PC-9 (cell line): ENCODE data around the gene SNCA. TPM values are rescaled to one million over a fixed set of nuclear protein-coding genes. Genes with fewer than 3 reads are reported as not detected.

Experiments used
- BruUV-seq: library from RNA; stranded (reverse); fragments of 400-500 nt; replicated peaks from 2 replicates; lab custom pipeline; 2021; lab: Mats Ljungman, UMichigan
- CTCF ChIA-PET: fragments of 300-600 bp; sonication (Branson Sonifier 250); formaldehyde crosslinking; loops from one replicate; lab custom pipeline; 2022; ENCODE audit warnings: antibody characterized with exemption; lab: Charles Lee
- POLR2A ChIA-PET: fragments of 300-600 bp; sonication (Branson Sonifier 250); formaldehyde crosslinking; loops from one replicate; lab custom pipeline; 2022; ENCODE audit warnings: antibody characterized with exemption; ENCODE audit not compliant: unreplicated experiment; lab: Charles Lee
- DNase-seq, 2 experiments: peaks; one replicate each; pipeline versions ENCODE4 v3.0.0 to v3.0.0-alpha.2; 2015 to 2022; ENCODE audit warnings: mixed read lengths in 1 of 2
- H2AFZ ChIP-seq: fragments of 200-600 bp; sonication (generic); 2 replicates; pipeline ENCODE4 v1.8.1; 2017; ENCODE audit warnings: antibody characterized with exemption
- H3F3A ChIP-seq: fragments of 200-600 bp; sonication (generic); 2 replicates; pipeline ENCODE4 v1.8.1; 2017; ENCODE audit warnings: antibody characterized with exemption, mild to moderate bottlenecking, low read depth; ENCODE audit not compliant: insufficient read depth
- H3K27ac ChIP-seq: fragments of 200-600 bp; sonication (generic); 2 replicates; pipeline ENCODE4 v1.6.1; 2016; ENCODE audit warnings: mixed run types
- H3K27me3 ChIP-seq: fragments of 200-600 bp; sonication (generic); 2 replicates; pipeline ENCODE4 v1.6.1; 2016; ENCODE audit warnings: low read depth, mixed run types; ENCODE audit not compliant: insufficient read depth
- H3K36me3 ChIP-seq: fragments of 200-600 bp; sonication (generic); 2 replicates; pipeline ENCODE4 v1.6.1; 2016; ENCODE audit warnings: low read depth, mixed run types
- H3K4me1 ChIP-seq: fragments of 200-600 bp; sonication (generic); replicated peaks from 2 replicates; pipeline ENCODE4 v1.6.1; 2016; ENCODE audit warnings: mixed run types; ENCODE audit not compliant: insufficient read depth
- H3K4me2 ChIP-seq: fragments of 200-600 bp; sonication (generic); 2 replicates; pipeline ENCODE4 v1.6.1; 2017; ENCODE audit warnings: mixed run types
- H3K4me3 ChIP-seq: fragments of 200-600 bp; sonication (generic); 2 replicates; pipeline ENCODE4 v1.6.1; 2016; ENCODE audit warnings: mixed run types
- H3K79me2 ChIP-seq: fragments of 200-600 bp; sonication (generic); 2 replicates; pipeline ENCODE4 v1.6.1; 2017; ENCODE audit warnings: low read depth, mixed run types
- H3K9me2 ChIP-seq: fragments of 200-600 bp; sonication (generic); 2 replicates; pipeline ENCODE4 v1.8.1; 2017; ENCODE audit warnings: mild to moderate bottlenecking; ENCODE audit not compliant: insufficient read depth
- H3K9me3 ChIP-seq: fragments of 200-600 bp; sonication (generic); 2 replicates; pipeline ENCODE4 v1.8.1; 2016; ENCODE audit warnings: low read depth; ENCODE audit not compliant: insufficient read depth
- H4K20me1 ChIP-seq: fragments of 200-600 bp; sonication (generic); 2 replicates; pipeline ENCODE4 v1.8.1; 2017; ENCODE audit not compliant: insufficient read depth
- EZH2 ChIP-seq: fragments of 200-600 bp; sonication (generic); IDR thresholded peaks from 2 replicates; pipeline ENCODE4 v1.8.0; 2017; ENCODE audit warnings: antibody characterized with exemption, low read depth
- intact Hi-C: fragments of 100-400 bp; cut with micrococcal nuclease; formaldehyde crosslinking; loops from one replicate; pipeline ENCODE4 v1.10.0; 2022; ENCODE audit not compliant: unreplicated experiment
- total RNA-seq: library from RNA; stranded (reverse); gene quantifications from 2 replicates; pipeline ENCODE4 v1.2.3, GENCODE V29; 2021
- TF ChIP-seq, protein P1 (sequence below): fragments of 200-600 bp; sonication (generic); conservative IDR thresholded peaks from 2 replicates; pipeline ENCODE4 v1.6.1; 2017; ENCODE audit warnings: mixed run types, antibody characterized with exemption, mild to moderate bottlenecking, moderate library complexity

The SNCA gene
- total RNA-seq, 1 experiment from 2014 or later = 4.8 TPM

DNA sequence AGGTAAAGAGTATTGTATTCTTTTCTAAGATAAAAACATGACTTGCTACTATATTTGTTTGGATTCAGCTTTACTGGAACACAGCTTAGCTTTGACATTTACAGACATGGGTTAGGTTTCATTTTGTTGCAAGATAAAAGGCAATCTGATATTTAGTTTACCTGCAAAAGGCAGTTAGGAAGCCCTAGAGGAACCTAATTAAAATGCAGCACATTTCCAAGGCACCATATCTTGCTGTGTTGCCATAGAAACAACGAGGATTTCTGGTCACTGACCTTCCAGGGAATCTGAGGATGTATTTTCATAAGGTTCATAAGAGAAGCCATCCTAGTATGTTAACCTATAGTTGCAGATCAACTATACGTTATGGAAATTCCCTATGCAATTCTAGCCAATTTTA is 116.0 kb downstream of the SNCA start:
- H3K4me2 ChIP-seq = no peak overlapping the region
- H3K27ac ChIP-seq = no peak overlapping the region
- no peaks in the 10 kb centered on the region for H3K9me2 ChIP-seq
- no peaks in the 10 kb centered on the region for H3K36me3 ChIP-seq
- no peak overlapping the region for H3K4me3 ChIP-seq
- no peak for DNase-seq
- no peaks in the 10 kb centered on the region for H4K20me1 ChIP-seq
- intact Hi-C loops = no loop called here
- TF ChIP-seq, protein P1, sequence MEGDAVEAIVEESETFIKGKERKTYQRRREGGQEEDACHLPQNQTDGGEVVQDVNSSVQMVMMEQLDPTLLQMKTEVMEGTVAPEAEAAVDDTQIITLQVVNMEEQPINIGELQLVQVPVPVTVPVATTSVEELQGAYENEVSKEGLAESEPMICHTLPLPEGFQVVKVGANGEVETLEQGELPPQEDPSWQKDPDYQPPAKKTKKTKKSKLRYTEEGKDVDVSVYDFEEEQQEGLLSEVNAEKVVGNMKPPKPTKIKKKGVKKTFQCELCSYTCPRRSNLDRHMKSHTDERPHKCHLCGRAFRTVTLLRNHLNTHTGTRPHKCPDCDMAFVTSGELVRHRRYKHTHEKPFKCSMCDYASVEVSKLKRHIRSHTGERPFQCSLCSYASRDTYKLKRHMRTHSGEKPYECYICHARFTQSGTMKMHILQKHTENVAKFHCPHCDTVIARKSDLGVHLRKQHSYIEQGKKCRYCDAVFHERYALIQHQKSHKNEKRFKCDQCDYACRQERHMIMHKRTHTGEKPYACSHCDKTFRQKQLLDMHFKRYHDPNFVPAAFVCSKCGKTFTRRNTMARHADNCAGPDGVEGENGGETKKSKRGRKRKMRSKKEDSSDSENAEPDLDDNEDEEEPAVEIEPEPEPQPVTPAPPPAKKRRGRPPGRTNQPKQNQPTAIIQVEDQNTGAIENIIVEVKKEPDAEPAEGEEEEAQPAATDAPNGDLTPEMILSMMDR = no peak
- no peak for TF ChIP-seq EZH2
- ChIA-PET POLR2A (no interaction called here), CTCF (no interaction called here)
- H3K79me2 ChIP-seq = no peaks in the 10 kb centered on the region
- no TSS peak for BruUV-seq
- no peak overlapping the region for H2AFZ ChIP-seq
- H3K27me3 ChIP-seq = no peaks in the 10 kb centered on the region
- H3F3A ChIP-seq = no peaks in the 10 kb centered on the region
- H3K9me3 ChIP-seq = no peaks in the 10 kb centered on the region
- no peaks in the 10 kb centered on the region for H3K4me1 ChIP-seq

DNA sequence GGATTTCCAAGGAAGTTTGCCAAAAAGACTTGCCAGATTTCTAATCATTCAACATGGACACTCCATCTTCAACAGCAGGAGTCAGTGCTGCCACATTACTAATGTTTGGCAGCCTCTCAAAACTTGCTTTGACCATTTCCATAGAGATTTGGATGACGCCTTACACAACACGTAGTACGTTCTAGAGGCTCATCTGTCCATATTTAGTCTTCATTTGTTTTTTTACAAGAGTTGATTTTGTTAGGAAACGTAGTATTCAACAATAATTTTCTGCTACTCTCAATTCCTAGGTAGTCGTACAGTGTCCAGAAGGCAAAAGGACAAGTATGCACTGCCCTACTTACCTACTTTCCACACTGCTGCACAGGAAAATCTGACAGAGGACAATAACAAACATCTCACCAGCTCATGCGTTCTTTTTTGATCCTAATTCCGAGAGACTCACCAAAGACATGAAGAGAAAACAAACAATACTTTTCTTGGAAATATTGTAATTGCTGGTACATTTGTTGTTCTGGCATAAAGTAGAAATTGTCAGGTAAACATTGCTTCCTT is 117.3 kb downstream of the SNCA start:
- Histone ChIP-seq H3F3A (no peaks in the 10 kb centered on the region), H2AFZ (no peak overlapping the region; the same call in 1 of the 2 replicates), H3K27me3 (no peaks in the 10 kb centered on the region), H3K9me3 (no peaks in the 10 kb centered on the region), H3K36me3 (no peaks in the 10 kb centered on the region), H3K4me3 (no peak overlapping the region), H4K20me1 (no peaks in the 10 kb centered on the region), H3K79me2 (no peaks in the 10 kb centered on the region), H3K4me1 (no peaks in the 10 kb centered on the region), H3K27ac (no peak overlapping the region), H3K9me2 (no peaks in the 10 kb centered on the region), H3K4me2 (no peak overlapping the region)
- CTCF ChIA-PET = no interaction called here
- intact Hi-C loops = no loop called here
- BruUV-seq = no TSS peak
- TF ChIP-seq, protein P1 = no peak
- TF ChIP-seq EZH2 = no peak
- POLR2A ChIA-PET = no interaction called here
- no peak for DNase-seq

DNA sequence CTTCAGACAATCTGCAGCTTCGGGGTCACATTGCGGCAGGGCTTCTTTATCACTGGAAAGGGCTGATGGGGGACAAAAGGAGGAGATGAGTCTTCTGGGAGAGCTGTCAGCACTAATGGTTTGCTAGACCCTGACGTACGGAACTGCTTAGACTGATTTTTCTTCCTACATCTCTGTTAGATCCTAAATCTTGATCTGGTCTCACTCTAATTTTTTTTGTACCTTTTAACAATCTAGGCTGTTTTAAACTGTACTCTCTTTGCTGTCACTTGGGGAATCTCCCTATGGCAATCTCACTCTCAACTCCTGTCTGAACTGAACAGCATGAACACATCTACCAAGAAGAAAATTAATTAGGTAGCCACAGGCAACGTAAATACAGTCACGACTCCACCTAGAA is 120.1 kb downstream of the SNCA start:
- Histone ChIP-seq H3F3A (no peaks in the 10 kb centered on the region), H3K4me1 (no peaks in the 10 kb centered on the region), H3K79me2 (no peaks in the 10 kb centered on the region), H3K9me3 (no peaks in the 10 kb centered on the region), H4K20me1 (no peaks in the 10 kb centered on the region), H3K4me2 (no peak overlapping the region), H3K27me3 (no peaks in the 10 kb centered on the region), H3K27ac (no peak overlapping the region), H3K4me3 (no peak overlapping the region), H3K36me3 (no peaks in the 10 kb centered on the region), H2AFZ (no peak overlapping the region), H3K9me2 (no peaks in the 10 kb centered on the region)
- no peak for TF ChIP-seq EZH2
- TF ChIP-seq, protein P1 = no peak
- intact Hi-C loops = no loop called here
- ChIA-PET POLR2A (no interaction called here), CTCF (no interaction called here)
- no peak for DNase-seq
- no TSS peak for BruUV-seq
